Loucy (cell line): ENCODE results near the gene GRM7.

Experiments used
- H2AFZ ChIP-seq: fragments of 200-600 bp; sonication (generic); 2 replicates; pipeline ENCODE4 v1.6.0; 2016; ENCODE audit warnings: antibody characterized with exemption, mild to moderate bottlenecking, low read length, moderate library complexity
- H3F3A ChIP-seq: fragments of 200-600 bp; 2 replicates; pipeline ENCODE4 v1.6.0; 2016; ENCODE audit warnings: antibody characterized with exemption, low read depth, mild to moderate bottlenecking
- H3K27me3 ChIP-seq: fragments of 200-600 bp; sonication (generic); 2 replicates; pipeline ENCODE4 v1.6.1; 2014; ENCODE audit warnings: low read length, mild to moderate bottlenecking; ENCODE audit not compliant: insufficient read depth, poor library complexity, severe bottlenecking
- H3K36me3 ChIP-seq: fragments of 200-600 bp; sonication (generic); 2 replicates; pipeline ENCODE4 v1.6.1; 2016; ENCODE audit warnings: low read length; ENCODE audit not compliant: insufficient read depth
- H3K4me1 ChIP-seq: fragments of 200-600 bp; sonication (generic); 2 replicates; pipeline ENCODE4 v1.5.1; 2014; ENCODE audit warnings: low read length, mild to moderate bottlenecking; ENCODE audit not compliant: insufficient read depth, poor library complexity, severe bottlenecking
- H3K4me2 ChIP-seq: fragments of 200-600 bp; sonication (generic); 2 replicates; pipeline ENCODE4 v1.6.0; 2014; ENCODE audit warnings: antibody characterized with exemption, low read length, low read depth, mild to moderate bottlenecking; ENCODE audit not compliant: poor library complexity, severe bottlenecking
- H3K4me3 ChIP-seq: fragments of 200-600 bp; sonication (generic); 2 replicates; pipeline ENCODE4 v1.5.1; 2014; ENCODE audit warnings: low read length, mild to moderate bottlenecking, mixed read lengths; ENCODE audit not compliant: poor library complexity, severe bottlenecking
- H3K79me2 ChIP-seq: fragments of 200-600 bp; sonication (generic); 2 replicates; pipeline ENCODE4 v1.6.1; 2014; ENCODE audit warnings: low read length; ENCODE audit not compliant: insufficient read depth
- H3K9ac ChIP-seq: fragments of 200-600 bp; sonication (generic); 2 replicates; pipeline ENCODE4 v1.6.0; 2014; ENCODE audit warnings: mild to moderate bottlenecking, low read depth, low read length, moderate library complexity; ENCODE audit not compliant: poor library complexity, severe bottlenecking
- H3K9me2 ChIP-seq: fragments of 200-600 bp; sonication (generic); replicated peaks from 2 replicates; pipeline ENCODE4 v1.6.1; 2016; ENCODE audit warnings: low read depth, low read length, mixed read lengths
- H3K9me3 ChIP-seq: fragments of 200-600 bp; sonication (generic); 2 replicates; pipeline ENCODE4 v1.6.1; 2014; ENCODE audit warnings: mild to moderate bottlenecking, antibody characterized with exemption, low read length, low read depth; ENCODE audit not compliant: insufficient read depth
- H4K20me1 ChIP-seq: fragments of 200-600 bp; sonication (generic); 2 replicates; pipeline ENCODE4 v1.6.0; 2014; ENCODE audit warnings: antibody characterized with exemption, low read length, mild to moderate bottlenecking; ENCODE audit not compliant: insufficient read depth, poor library complexity, severe bottlenecking
- EZH2phosphoT487 ChIP-seq: fragments of 200-600 bp; IDR thresholded peaks from 2 replicates; pipeline ENCODE4 v1.6.1; 2018; ENCODE audit warnings: antibody characterized with exemption, mild to moderate bottlenecking, moderate library complexity, borderline replicate concordance
- TF ChIP-seq, protein P1 (sequence below): fragments of 200-600 bp; sonication (generic); conservative IDR thresholded peaks from 2 replicates; pipeline ENCODE4 v1.5.1; 2014; ENCODE audit warnings: mild to moderate bottlenecking, antibody characterized with exemption, low read length

Gene GRM7

DNA sequence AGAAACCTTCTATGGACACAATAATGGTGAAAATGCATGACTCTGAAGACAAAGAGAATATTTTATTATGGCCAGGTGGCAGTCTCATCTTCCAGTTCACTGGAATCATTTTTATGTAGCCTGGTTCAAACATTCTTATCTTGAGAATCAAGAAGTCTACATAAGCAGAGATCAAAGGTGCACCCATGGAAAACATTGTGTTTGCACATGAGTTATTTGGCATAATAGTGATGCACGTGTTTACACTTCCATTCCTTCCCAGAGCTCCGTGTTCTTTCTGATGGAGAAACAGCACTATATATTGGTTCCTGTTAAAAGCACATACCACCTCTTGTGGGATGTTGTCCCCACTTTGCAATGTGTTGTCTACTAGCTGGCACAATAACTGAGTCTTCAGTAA, 572.2 kb downstream of the GRM7 start:
- Histone ChIP-seq H3K36me3 (no peaks in the 10 kb centered on the region), H3K9me2 (no peaks in the 10 kb centered on the region), H3K9me3 (no peaks in the 10 kb centered on the region), H3F3A (no peaks in the 10 kb centered on the region), H3K9ac (no peak overlapping the region), H3K4me1 (peaks cover 10% of the 10 kb centered on the region), H3K79me2 (no peaks in the 10 kb centered on the region), H3K4me2 (no peak overlapping the region), H3K4me3 (no peak overlapping the region), H3K27me3 (no peaks in the 10 kb centered on the region), H4K20me1 (no peaks in the 10 kb centered on the region), H2AFZ (no peak overlapping the region)
- no peak for TF ChIP-seq EZH2phosphoT487
- TF ChIP-seq, protein P1, sequence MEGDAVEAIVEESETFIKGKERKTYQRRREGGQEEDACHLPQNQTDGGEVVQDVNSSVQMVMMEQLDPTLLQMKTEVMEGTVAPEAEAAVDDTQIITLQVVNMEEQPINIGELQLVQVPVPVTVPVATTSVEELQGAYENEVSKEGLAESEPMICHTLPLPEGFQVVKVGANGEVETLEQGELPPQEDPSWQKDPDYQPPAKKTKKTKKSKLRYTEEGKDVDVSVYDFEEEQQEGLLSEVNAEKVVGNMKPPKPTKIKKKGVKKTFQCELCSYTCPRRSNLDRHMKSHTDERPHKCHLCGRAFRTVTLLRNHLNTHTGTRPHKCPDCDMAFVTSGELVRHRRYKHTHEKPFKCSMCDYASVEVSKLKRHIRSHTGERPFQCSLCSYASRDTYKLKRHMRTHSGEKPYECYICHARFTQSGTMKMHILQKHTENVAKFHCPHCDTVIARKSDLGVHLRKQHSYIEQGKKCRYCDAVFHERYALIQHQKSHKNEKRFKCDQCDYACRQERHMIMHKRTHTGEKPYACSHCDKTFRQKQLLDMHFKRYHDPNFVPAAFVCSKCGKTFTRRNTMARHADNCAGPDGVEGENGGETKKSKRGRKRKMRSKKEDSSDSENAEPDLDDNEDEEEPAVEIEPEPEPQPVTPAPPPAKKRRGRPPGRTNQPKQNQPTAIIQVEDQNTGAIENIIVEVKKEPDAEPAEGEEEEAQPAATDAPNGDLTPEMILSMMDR = no peak

DNA sequence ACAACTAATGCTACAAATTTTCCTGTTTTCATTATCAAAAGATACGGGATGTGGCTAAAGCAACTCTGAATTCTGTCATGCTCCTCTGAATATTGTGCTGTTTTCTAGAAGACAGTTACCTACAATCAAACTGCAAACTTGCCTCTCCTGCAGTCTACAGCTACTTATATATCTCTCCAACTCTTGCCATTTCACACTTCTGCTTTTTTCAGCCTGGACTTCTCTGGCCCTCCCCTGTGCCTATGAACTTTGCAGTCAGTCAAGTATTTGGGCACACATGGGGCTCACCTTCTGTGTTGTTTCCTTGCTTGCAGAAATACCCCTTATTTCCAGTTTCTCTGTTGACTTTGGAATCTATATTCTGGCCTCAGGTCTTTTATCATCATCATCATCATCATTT, 575.6 kb downstream of the GRM7 start:
- H3K79me2 ChIP-seq = no peaks in the 10 kb centered on the region
- no peak overlapping the region for H3K4me3 ChIP-seq
- no peaks in the 10 kb centered on the region for H4K20me1 ChIP-seq
- H3K9ac ChIP-seq = no peak overlapping the region
- no peaks in the 10 kb centered on the region for H3K9me2 ChIP-seq
- H2AFZ ChIP-seq = no peak overlapping the region
- TF ChIP-seq EZH2phosphoT487 = no peak
- TF ChIP-seq, protein P1 = no peak
- no peaks in the 10 kb centered on the region for H3F3A ChIP-seq
- no peak overlapping the region for H3K4me2 ChIP-seq
- H3K27me3 ChIP-seq = no peaks in the 10 kb centered on the region
- H3K9me3 ChIP-seq = no peaks in the 10 kb centered on the region
- H3K4me1 ChIP-seq = no peaks in the 10 kb centered on the region
- H3K36me3 ChIP-seq = no peaks in the 10 kb centered on the region

DNA sequence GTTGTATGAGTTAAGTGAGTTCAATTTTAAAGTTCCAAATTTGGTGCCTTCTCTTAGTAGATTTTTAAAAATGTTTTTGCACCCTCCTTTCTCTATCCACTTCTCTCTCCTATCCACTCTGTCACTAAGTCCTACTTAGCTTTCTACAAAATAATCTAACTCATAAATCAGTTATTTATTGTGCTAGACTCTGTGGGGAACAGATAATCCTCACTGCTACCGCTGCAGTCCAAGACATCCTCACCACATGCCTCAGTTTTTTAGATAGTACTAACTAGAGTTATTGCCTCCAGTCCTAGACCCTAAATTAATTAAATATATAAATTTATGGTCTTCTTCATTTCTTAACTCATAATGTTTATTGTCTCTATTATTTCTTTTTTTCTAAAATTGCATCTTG, 576.3 kb downstream of the GRM7 start:
- Histone ChIP-seq H3K9ac (no peak overlapping the region), H3K9me3 (no peaks in the 10 kb centered on the region), H2AFZ (no peak overlapping the region), H3K4me2 (no peak overlapping the region), H3F3A (no peaks in the 10 kb centered on the region), H3K27me3 (no peaks in the 10 kb centered on the region), H3K36me3 (no peaks in the 10 kb centered on the region), H3K4me3 (no peak overlapping the region), H3K79me2 (no peaks in the 10 kb centered on the region), H4K20me1 (no peaks in the 10 kb centered on the region), H3K4me1 (no peaks in the 10 kb centered on the region), H3K9me2 (no peaks in the 10 kb centered on the region)
- TF ChIP-seq, protein P1 = no peak
- no peak for TF ChIP-seq EZH2phosphoT487
